ENCODE measurements around the gene MADD.

MADD gene

DNA sequence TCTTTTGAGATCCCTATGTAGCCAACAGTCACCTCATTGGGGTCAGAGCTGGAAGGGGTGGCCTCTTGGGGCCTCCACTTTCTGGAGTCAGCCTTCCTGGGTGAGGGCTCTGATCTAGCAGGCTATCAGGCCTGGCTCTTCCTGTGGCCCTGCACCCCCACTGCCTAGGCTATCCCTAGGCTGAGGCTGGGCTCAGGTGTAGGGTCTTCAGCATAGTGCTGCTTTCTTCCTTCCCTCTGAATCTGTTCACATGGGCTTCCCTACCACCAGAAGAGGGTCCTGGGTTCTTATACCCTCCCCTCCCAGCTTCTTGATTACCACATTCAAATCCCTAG, 108.9 kb downstream of the MADD start:
- TF ChIP-seq, protein P1, sequence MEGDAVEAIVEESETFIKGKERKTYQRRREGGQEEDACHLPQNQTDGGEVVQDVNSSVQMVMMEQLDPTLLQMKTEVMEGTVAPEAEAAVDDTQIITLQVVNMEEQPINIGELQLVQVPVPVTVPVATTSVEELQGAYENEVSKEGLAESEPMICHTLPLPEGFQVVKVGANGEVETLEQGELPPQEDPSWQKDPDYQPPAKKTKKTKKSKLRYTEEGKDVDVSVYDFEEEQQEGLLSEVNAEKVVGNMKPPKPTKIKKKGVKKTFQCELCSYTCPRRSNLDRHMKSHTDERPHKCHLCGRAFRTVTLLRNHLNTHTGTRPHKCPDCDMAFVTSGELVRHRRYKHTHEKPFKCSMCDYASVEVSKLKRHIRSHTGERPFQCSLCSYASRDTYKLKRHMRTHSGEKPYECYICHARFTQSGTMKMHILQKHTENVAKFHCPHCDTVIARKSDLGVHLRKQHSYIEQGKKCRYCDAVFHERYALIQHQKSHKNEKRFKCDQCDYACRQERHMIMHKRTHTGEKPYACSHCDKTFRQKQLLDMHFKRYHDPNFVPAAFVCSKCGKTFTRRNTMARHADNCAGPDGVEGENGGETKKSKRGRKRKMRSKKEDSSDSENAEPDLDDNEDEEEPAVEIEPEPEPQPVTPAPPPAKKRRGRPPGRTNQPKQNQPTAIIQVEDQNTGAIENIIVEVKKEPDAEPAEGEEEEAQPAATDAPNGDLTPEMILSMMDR (IDR thresholded peaks at IDR 0.05; ENCODE audit: insufficient read depth, low read length) = no peak
- TF ChIP-seq, protein P2, sequence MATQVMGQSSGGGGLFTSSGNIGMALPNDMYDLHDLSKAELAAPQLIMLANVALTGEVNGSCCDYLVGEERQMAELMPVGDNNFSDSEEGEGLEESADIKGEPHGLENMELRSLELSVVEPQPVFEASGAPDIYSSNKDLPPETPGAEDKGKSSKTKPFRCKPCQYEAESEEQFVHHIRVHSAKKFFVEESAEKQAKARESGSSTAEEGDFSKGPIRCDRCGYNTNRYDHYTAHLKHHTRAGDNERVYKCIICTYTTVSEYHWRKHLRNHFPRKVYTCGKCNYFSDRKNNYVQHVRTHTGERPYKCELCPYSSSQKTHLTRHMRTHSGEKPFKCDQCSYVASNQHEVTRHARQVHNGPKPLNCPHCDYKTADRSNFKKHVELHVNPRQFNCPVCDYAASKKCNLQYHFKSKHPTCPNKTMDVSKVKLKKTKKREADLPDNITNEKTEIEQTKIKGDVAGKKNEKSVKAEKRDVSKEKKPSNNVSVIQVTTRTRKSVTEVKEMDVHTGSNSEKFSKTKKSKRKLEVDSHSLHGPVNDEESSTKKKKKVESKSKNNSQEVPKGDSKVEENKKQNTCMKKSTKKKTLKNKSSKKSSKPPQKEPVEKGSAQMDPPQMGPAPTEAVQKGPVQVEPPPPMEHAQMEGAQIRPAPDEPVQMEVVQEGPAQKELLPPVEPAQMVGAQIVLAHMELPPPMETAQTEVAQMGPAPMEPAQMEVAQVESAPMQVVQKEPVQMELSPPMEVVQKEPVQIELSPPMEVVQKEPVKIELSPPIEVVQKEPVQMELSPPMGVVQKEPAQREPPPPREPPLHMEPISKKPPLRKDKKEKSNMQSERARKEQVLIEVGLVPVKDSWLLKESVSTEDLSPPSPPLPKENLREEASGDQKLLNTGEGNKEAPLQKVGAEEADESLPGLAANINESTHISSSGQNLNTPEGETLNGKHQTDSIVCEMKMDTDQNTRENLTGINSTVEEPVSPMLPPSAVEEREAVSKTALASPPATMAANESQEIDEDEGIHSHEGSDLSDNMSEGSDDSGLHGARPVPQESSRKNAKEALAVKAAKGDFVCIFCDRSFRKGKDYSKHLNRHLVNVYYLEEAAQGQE (IDR thresholded peaks at IDR 0.05; ENCODE audit: insufficient replicate concordance, low read depth) = no peak
- TF ChIP-seq GABPA (IDR thresholded peaks at IDR 0.05; ENCODE audit: low read depth) = no peak
- no peak for TF ChIP-seq POLR2AphosphoS5 (IDR thresholded peaks at IDR 0.05; ENCODE audit: low read depth)
- no peak for TF ChIP-seq SPI1 (IDR thresholded peaks at IDR 0.05; ENCODE audit: borderline replicate concordance, low read depth)
- Histone ChIP-seq H3K4me3 (replicated peaks; ENCODE audit: insufficient read depth, low read length) (peak overlapping the region; percentile 80), H3K27ac (replicated peaks) (peak overlapping the region; percentile 100), H3K27me3 (ENCODE audit: insufficient read depth, poor library complexity, severe bottlenecking) (no peaks in the 10 kb centered on the region)
- DNase-seq (ENCODE audit: low read depth in 1 of 2, low spot score in 1 of 2) = no peak

DNA sequence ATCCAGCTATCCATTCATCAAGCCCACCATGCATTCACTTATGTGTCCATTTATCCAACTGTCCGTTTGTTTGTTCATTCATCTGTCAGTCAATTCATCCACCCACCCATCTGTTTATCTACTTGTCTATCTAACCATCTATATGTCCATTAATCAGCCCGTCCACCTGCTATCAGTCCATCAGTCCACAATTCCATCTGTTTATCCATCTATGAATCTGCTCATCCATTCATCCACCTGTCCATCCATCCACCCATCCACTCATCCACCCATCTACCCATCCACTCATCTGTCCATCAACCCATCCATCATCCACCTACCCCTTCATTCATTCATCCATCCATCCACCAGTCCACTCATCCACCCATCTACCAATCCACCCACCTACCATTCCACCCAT, 109.4 kb downstream of the MADD start:
- Histone ChIP-seq H3K27ac (replicated peaks) (peak overlapping the region; percentile 100), H3K27me3 (ENCODE audit: insufficient read depth, poor library complexity, severe bottlenecking) (no peaks in the 10 kb centered on the region), H3K4me3 (replicated peaks; ENCODE audit: insufficient read depth, low read length) (no peak overlapping the region)
- TF ChIP-seq, protein P1 (IDR thresholded peaks at IDR 0.05; ENCODE audit: insufficient read depth, low read length) = no peak
- TF ChIP-seq POLR2AphosphoS5 (IDR thresholded peaks at IDR 0.05; ENCODE audit: low read depth) (no peak), GABPA (IDR thresholded peaks at IDR 0.05; ENCODE audit: low read depth) (no peak), SPI1 (IDR thresholded peaks at IDR 0.05; ENCODE audit: borderline replicate concordance, low read depth) (no peak)
- TF ChIP-seq, protein P2 (IDR thresholded peaks at IDR 0.05; ENCODE audit: insufficient replicate concordance, low read depth) = no peak
- DNase-seq (ENCODE audit: low read depth in 1 of 2, low spot score in 1 of 2) = no peak
